Thyroid gland (tissue), 4 donors: ENCODE measurements around the gene AP3B1.
"Not testable (repeated sequence)": the region's sequence is repeated elsewhere in the genome, so short reads cannot be mapped to it uniquely, and the experiment has no call there.

ENCODE experiments used
- CTCF ChIP-seq, 6 experiments: fragments of 200-600 bp in 3 of 6; fragments of 450-650 bp in 3 of 6; sonication (generic) in 3 of 6; IDR thresholded peaks; one replicate each; pipeline ENCODE4 v1.5.1; 2016 to 2019; ENCODE audit warnings: antibody characterized with exemption in 6 of 6, mild to moderate bottlenecking in 2 of 6, inconsistent platforms in 1 of 6, moderate library complexity in 1 of 6
- POLR2A ChIP-seq, 2 donors: fragments of 450-650 bp; IDR thresholded peaks; one replicate each; pipeline ENCODE4 v1.6.1; 2017; ENCODE audit warnings: antibody characterized with exemption in 2 of 2, mild to moderate bottlenecking in 2 of 2, moderate library complexity in 1 of 2

- not testable (repeated sequence) for TF ChIP-seq POLR2A, CTCF (IDR thresholded peaks at IDR 0.05)
These were observed 226.9 kb downstream of the AP3B1 start for GRCh38 chr5:78067581-78067980.
